NCI-H446 treated with DMSO at 0.1 percent for 48 hours (cell line): ENCODE data around the gene GREB1.
"Not testable (repeated sequence)": the region's sequence is repeated elsewhere in the genome, so short reads cannot be mapped to it uniquely, and the experiment has no call there.

Experiments used
- DNase-seq: peaks from one replicate; lab custom pipeline; 2025; lab: John Stamatoyannopoulos, UW

The GREB1 gene

GRCh38 chr2:11639503-11639902 is 105.7 kb downstream of the GREB1 start:
- DNase-seq, result no peak

GRCh38 chr2:11640132-11640531 is 106.3 kb downstream of the GREB1 start:
- no peak for DNase-seq

GRCh38 chr2:11642972-11643371 is 109.1 kb downstream of the GREB1 start:
- no peak for DNase-seq

- no peak for DNase-seq
Observed at GRCh38 chr2:11644293-11644692, 110.4 kb downstream of the GREB1 start.

GRCh38 chr2:11646530-11646929 is 112.7 kb downstream of the GREB1 start:
- no peak for DNase-seq

- DNase-seq, result no peak
Observed at GRCh38 chr2:11647834-11648600, 114.2 kb downstream of the GREB1 start.

GRCh38 chr2:11649093-11649492 is 115.2 kb downstream of the GREB1 start:
- DNase-seq, result no peak

GRCh38 chr2:11651856-11652548 is 118.2 kb downstream of the GREB1 start:
- DNase-seq, result no peak

- DNase-seq, result no peak
Observed at GRCh38 chr2:11652553-11652952, 118.7 kb downstream of the GREB1 start.

- DNase-seq, result no peak
Observed at GRCh38 chr2:11655495-11655894, 121.7 kb downstream of the GREB1 start.

- DNase-seq, result no peak
Observed at GRCh38 chr2:11656252-11656651, 122.4 kb downstream of the GREB1 start.

GRCh38 chr2:11656671-11657101 is 122.8 kb downstream of the GREB1 start:
- no peak for DNase-seq

GRCh38 chr2:11657195-11657594 is 123.3 kb downstream of the GREB1 start:
- no peak for DNase-seq

GRCh38 chr2:11657646-11658045 is 123.8 kb downstream of the GREB1 start:
- no peak for DNase-seq

- DNase-seq, result no peak
Observed at GRCh38 chr2:11658208-11659114, 124.6 kb downstream of the GREB1 start.

- DNase-seq, result no peak
Observed at GRCh38 chr2:11659115-11659475, 125.2 kb downstream of the GREB1 start.

GRCh38 chr2:11659851-11660250 is 126.0 kb downstream of the GREB1 start:
- no peak for DNase-seq

- DNase-seq, result not testable (repeated sequence)
Observed at GRCh38 chr2:11660396-11660795, 126.6 kb downstream of the GREB1 start.

- no peak for DNase-seq
Observed at GRCh38 chr2:11661891-11662435, 128.1 kb downstream of the GREB1 start.

- no peak for DNase-seq
Observed at GRCh38 chr2:11662882-11663281, 129.0 kb downstream of the GREB1 start.

GRCh38 chr2:11663427-11663826 is 129.6 kb downstream of the GREB1 start:
- DNase-seq, result no peak

- DNase-seq, result no peak
Observed at GRCh38 chr2:11665028-11665427, 131.2 kb downstream of the GREB1 start.
